ENCODE results near the gene SIGLEC14. TPM values are rescaled to one million over a fixed set of nuclear protein-coding genes. Genes with fewer than 3 reads are reported as not detected.
A peak's percentile ranks its signal among the peaks of the same experiment; 100 is the strongest.

The SIGLEC14 gene
- total RNA-seq, 1 donor from 2014 or later, result not detected

GRCh38 chr19:51615991-51616390 lies 30.6 kb downstream of the SIGLEC14 start:
- DNase-seq, result no peak

- no peak for DNase-seq
Observed at GRCh38 chr19:51614789-51615188, 31.8 kb downstream of the SIGLEC14 start.

DNA sequence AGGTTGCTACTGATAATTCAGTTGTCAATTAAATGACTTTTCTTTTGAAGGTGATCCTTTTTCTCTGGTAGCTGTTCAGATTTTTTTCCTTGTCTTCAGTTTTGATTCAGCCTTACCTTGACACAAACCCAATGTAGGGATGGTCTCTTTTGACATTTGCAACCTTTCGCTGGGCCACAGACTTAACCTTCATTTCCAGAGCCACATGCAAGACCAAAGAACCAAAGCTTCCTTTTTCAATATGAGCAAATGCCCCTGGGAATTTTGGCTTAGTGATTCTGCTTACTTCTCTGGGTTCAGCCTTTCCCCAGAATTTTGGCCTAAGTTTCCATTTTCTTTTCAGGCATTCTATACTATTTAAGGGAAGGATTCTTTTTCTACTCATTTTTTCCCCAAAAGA lies 36.0 kb downstream of the SIGLEC14 start:
- no peak for DNase-seq

DNA sequence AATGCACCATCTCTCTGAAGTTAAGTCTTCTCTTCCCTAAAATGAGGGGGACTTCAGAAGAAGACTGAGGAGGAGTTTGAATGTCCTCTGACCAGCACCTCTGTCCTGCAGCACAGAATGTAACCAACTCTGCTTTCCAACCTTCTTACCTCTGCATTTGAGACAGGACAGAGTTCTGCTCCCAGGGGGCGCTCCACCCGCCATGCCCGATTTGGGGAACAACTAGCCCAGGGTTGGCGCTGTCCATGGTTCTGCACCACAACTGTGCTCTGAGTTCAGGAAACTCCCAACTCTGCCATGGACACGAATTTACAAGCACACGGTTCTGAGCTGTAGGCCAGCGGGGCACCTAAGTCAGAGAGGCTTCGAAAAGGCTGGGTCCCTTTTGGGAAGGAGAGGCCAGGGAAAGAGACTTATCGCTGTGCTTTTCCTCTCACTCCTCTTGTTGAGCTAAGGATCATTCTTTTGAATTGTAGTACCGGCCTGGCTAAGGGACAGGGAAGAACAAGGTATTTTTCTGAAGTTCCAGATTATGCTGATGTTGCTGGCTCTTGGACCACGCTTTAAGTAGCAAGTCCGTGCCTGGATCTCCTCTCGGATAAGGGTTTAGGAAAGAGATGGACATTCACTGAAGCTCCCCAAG lies 38.6 kb downstream of the SIGLEC14 start:
- peak; percentile 88 for DNase-seq

- DNase-seq, result no peak
Observed at GRCh38 chr19:51607077-51607476, 39.5 kb downstream of the SIGLEC14 start.

- DNase-seq, result no peak
Observed at GRCh38 chr19:51602189-51602854, 44.3 kb downstream of the SIGLEC14 start.

- DNase-seq, result no peak
Observed at GRCh38 chr19:51600940-51601580, 45.6 kb downstream of the SIGLEC14 start.

DNA sequence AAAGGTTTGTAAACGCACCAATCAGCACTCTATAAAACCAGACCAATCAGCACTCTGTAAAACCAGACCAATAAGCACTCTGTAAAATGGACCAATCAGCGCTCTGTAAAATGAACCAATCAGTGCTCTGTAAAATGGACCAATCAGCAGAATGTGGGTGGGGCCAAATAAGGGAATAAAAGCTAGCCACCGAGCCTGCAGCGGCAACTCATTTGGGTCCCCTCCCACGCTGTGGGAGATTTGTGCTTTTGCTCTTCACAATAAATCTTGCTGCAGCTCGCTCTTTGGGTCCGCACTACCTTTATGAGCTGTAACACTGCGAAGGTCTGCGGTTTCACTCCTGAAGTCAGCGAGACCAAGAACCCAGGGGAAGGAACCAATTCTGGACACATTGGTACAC lies 47.5 kb downstream of the SIGLEC14 start:
- no peak for DNase-seq

GRCh38 chr19:51598159-51598915 lies 48.3 kb downstream of the SIGLEC14 start:
- no peak for DNase-seq

GRCh38 chr19:51595190-51596175 lies 51.1 kb downstream of the SIGLEC14 start:
- no peak for DNase-seq

DNA sequence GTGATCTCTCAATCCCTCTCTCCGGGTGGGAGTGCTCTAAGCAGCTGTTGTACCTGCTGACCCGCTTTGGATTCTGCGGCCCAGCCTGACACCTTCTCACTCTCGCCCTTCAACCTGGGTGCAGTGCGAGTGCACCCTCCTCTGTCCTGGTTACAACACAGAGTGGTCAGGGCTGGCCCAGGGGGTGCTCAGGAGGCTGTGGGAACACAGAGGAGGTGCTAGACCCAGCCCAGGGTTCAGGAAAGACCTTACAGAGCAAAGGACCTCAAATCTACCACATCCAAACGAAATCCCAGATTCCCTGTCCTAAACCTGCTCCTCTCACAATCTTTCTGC lies 51.9 kb downstream of the SIGLEC14 start:
- no peak for DNase-seq

GRCh38 chr19:51593969-51594773 lies 52.5 kb downstream of the SIGLEC14 start:
- peak; percentile 98 for DNase-seq

GRCh38 chr19:51593138-51593890 lies 53.3 kb downstream of the SIGLEC14 start:
- DNase-seq, result no peak

Other genes starting within 250 kb of the SIGLEC14 start
- not detected in 2 replicates for gene SIGLEC10, start 229.2 kb downstream of the SIGLEC14 start, total RNA-seq
- gene SIGLEC8, start 188.4 kb downstream of the SIGLEC14 start, total RNA-seq, result not detected in 2 replicates
- gene CEACAM18, start 168.3 kb downstream of the SIGLEC14 start, total RNA-seq, result not detected in 2 replicates
- not detected in 2 replicates for gene SIGLEC12, start 145.0 kb downstream of the SIGLEC14 start, total RNA-seq
- gene SIGLEC6, start 115.2 kb downstream of the SIGLEC14 start, total RNA-seq, result not detected in 2 replicates
- gene ZNF175, start 75.5 kb downstream of the SIGLEC14 start, total RNA-seq, result 4.3 and 8.3 TPM in 2 replicates
- not detected in 2 replicates for gene SIGLEC5, start 16.4 kb downstream of the SIGLEC14 start, total RNA-seq
- 3.5 and 12.9 TPM in 2 replicates for gene SPACA6, start 46.5 kb upstream of the SIGLEC14 start, total RNA-seq
- 0.14 and 0.17 TPM in 2 replicates for gene HAS1, start 77.2 kb upstream of the SIGLEC14 start, total RNA-seq
- gene FPR1, start 105.1 kb upstream of the SIGLEC14 start, total RNA-seq, result not detected in 2 replicates
- gene FPR2, start 114.4 kb upstream of the SIGLEC14 start, total RNA-seq, result not detected in 2 replicates
- not detected in 2 replicates for gene FPR3, start 148.3 kb upstream of the SIGLEC14 start, total RNA-seq
- 3.0 and 4.4 TPM in 2 replicates for gene ZNF577, start 241.1 kb upstream of the SIGLEC14 start, total RNA-seq